ENCODE data around the gene KRTAP3-2.

KRTAP3-2 gene

GRCh38 chr17:40960144-40960543 lies 39.6 kb downstream of the KRTAP3-2 start:
- no peak for TF ChIP-seq MYC (IDR thresholded peaks at IDR 0.05; ENCODE audit: low read depth, low read length)
- no peak for TF ChIP-seq MAX (IDR thresholded peaks at IDR 0.05; ENCODE audit: low read depth, low read length)
- no peak for TF ChIP-seq POLR2A (IDR thresholded peaks at IDR 0.05; ENCODE audit: extremely low read depth, insufficient read length)
- no peak for TF ChIP-seq CTCF (IDR thresholded peaks at IDR 0.05; ENCODE audit: low read depth, low read length)
- H3K4me3 ChIP-seq (ENCODE audit: low read depth, low read length): no peak overlapping the region
- no peak for DNase-seq (ENCODE audit: low read depth)

- H3K4me3 ChIP-seq (ENCODE audit: low read depth, low read length): no peak overlapping the region
- DNase-seq (ENCODE audit: low read depth): no peak
- TF ChIP-seq CTCF (IDR thresholded peaks at IDR 0.05; ENCODE audit: low read depth, low read length) (no peak), POLR2A (IDR thresholded peaks at IDR 0.05; ENCODE audit: extremely low read depth, insufficient read length) (no peak), MYC (IDR thresholded peaks at IDR 0.05; ENCODE audit: low read depth, low read length) (no peak), MAX (IDR thresholded peaks at IDR 0.05; ENCODE audit: low read depth, low read length) (no peak)
Observed at GRCh38 chr17:40958086-40958953, 41.4 kb downstream of the KRTAP3-2 start.

- DNase-seq (ENCODE audit: low read depth): no peak
- H3K4me3 ChIP-seq (ENCODE audit: low read depth, low read length): no peak overlapping the region
- TF ChIP-seq POLR2A (IDR thresholded peaks at IDR 0.05; ENCODE audit: extremely low read depth, insufficient read length): no peak
- TF ChIP-seq MAX (IDR thresholded peaks at IDR 0.05; ENCODE audit: low read depth, low read length): no peak
- no peak for TF ChIP-seq MYC (IDR thresholded peaks at IDR 0.05; ENCODE audit: low read depth, low read length)
- TF ChIP-seq CTCF (IDR thresholded peaks at IDR 0.05; ENCODE audit: low read depth, low read length): no peak
Observed at GRCh38 chr17:40956401-40957254, 43.1 kb downstream of the KRTAP3-2 start.

- H3K4me3 ChIP-seq (ENCODE audit: low read depth, low read length): no peak overlapping the region
- TF ChIP-seq MYC (IDR thresholded peaks at IDR 0.05; ENCODE audit: low read depth, low read length) (no peak), CTCF (IDR thresholded peaks at IDR 0.05; ENCODE audit: low read depth, low read length) (no peak), POLR2A (IDR thresholded peaks at IDR 0.05; ENCODE audit: extremely low read depth, insufficient read length) (no peak), MAX (IDR thresholded peaks at IDR 0.05; ENCODE audit: low read depth, low read length) (no peak)
- no peak for DNase-seq (ENCODE audit: low read depth)
Observed at GRCh38 chr17:40953881-40954280, 45.8 kb downstream of the KRTAP3-2 start.

- TF ChIP-seq MAX (IDR thresholded peaks at IDR 0.05; ENCODE audit: low read depth, low read length) (no peak), POLR2A (IDR thresholded peaks at IDR 0.05; ENCODE audit: extremely low read depth, insufficient read length) (no peak), MYC (IDR thresholded peaks at IDR 0.05; ENCODE audit: low read depth, low read length) (no peak), CTCF (IDR thresholded peaks at IDR 0.05; ENCODE audit: low read depth, low read length) (no peak)
- no peak for DNase-seq (ENCODE audit: low read depth)
Observed at GRCh38 chr17:40952661-40953060, 47.0 kb downstream of the KRTAP3-2 start.

More at GRCh38 chr17:40952661-40953060, 47.0 kb downstream of the KRTAP3-2 start:
- H3K4me3 ChIP-seq (ENCODE audit: low read depth, low read length): no peak overlapping the region

All from NB4 (cell line).